NOMO-1 (cell line): ENCODE data around the gene LIPA.
"Not testable (repeated sequence)": the region's sequence is repeated elsewhere in the genome, so short reads cannot be mapped to it uniquely, and the experiment has no call there.

Experiments used
- DNase-seq, 2 experiments: peaks; one replicate each; lab custom pipeline; 2025; ENCODE audit not compliant: unreplicated experiment in 2 of 2; lab: John Stamatoyannopoulos, UW

The LIPA gene

GRCh38 chr10:89213191-89213808 lies 38.3 kb downstream of the LIPA start:
- DNase-seq, result peak; percentile 16 to 54

- no peak for DNase-seq
Observed at GRCh38 chr10:89210794-89211425, 40.7 kb downstream of the LIPA start.

- no peak for DNase-seq
Observed at GRCh38 chr10:89209718-89210117, 41.9 kb downstream of the LIPA start.

- no peak for DNase-seq
Observed at GRCh38 chr10:89207801-89208551, 43.6 kb downstream of the LIPA start.

GRCh38 chr10:89207181-89207800 lies 44.3 kb downstream of the LIPA start, which contains the start of gene CH25H:
CH25H (minus strand) TSS chr10:89207317; CDS start chr10:89207292, 25 bp downstream.
- peak in 1 of 2 experiments; percentile 11 for DNase-seq

- no peak for DNase-seq
Observed at GRCh38 chr10:89206402-89207180, 45.0 kb downstream of the LIPA start.

GRCh38 chr10:89204621-89205185 lies 46.9 kb downstream of the LIPA start:
- DNase-seq, result peak in 1 of 2 experiments; percentile 12

- DNase-seq, result no peak
Observed at GRCh38 chr10:89203237-89203636, 48.3 kb downstream of the LIPA start.

- no peak for DNase-seq
Observed at GRCh38 chr10:89202033-89202425, 49.5 kb downstream of the LIPA start.

GRCh38 chr10:89201345-89202032 lies 50.1 kb downstream of the LIPA start:
- no peak for DNase-seq

GRCh38 chr10:89197473-89197872 lies 54.1 kb downstream of the LIPA start:
- no peak for DNase-seq

- DNase-seq, result not testable (repeated sequence)
Observed at GRCh38 chr10:89191301-89191700, 60.3 kb downstream of the LIPA start.

GRCh38 chr10:89189211-89189734 lies 62.3 kb downstream of the LIPA start:
- DNase-seq, result no peak

GRCh38 chr10:89185658-89186057 lies 65.9 kb downstream of the LIPA start:
- no peak for DNase-seq

GRCh38 chr10:89184638-89185037 lies 66.9 kb downstream of the LIPA start:
- no peak for DNase-seq

- no peak for DNase-seq
Observed at GRCh38 chr10:89183571-89183970, 68.0 kb downstream of the LIPA start.

- no peak for DNase-seq
Observed at GRCh38 chr10:89182894-89183293, 68.7 kb downstream of the LIPA start.

GRCh38 chr10:89175816-89176215 lies 75.8 kb downstream of the LIPA start:
- DNase-seq, result no peak

GRCh38 chr10:89173075-89173474 lies 78.5 kb downstream of the LIPA start:
- DNase-seq, result no peak
